NCI-H2107 treated with DMSO at 0.1 percent for 48 hours (cell line): Measurements from ENCODE around the gene CES3.
"Not testable (repeated sequence)": the region's sequence is repeated elsewhere in the genome, so short reads cannot be mapped to it uniquely, and the experiment has no call there.

Experiments
- DNase-seq: peaks from one replicate; lab custom pipeline; 2025; ENCODE audit not compliant: unreplicated experiment; lab: John Stamatoyannopoulos, UW

CES3 gene

GRCh38 chr16:66944971-66945370, 16.1 kb upstream of the CES3 start:
- not testable (repeated sequence) for DNase-seq

GRCh38 chr16:66945939-66946338, 15.1 kb upstream of the CES3 start:
- DNase-seq: no peak

GRCh38 chr16:66946541-66946940, 14.5 kb upstream of the CES3 start:
- DNase-seq: no peak

- no peak for DNase-seq
Measured at GRCh38 chr16:66946974-66947301, 14.1 kb upstream of the CES3 start.

GRCh38 chr16:66947302-66948065, 13.6 kb upstream of the CES3 start:
- DNase-seq: peak; percentile 82

GRCh38 chr16:66948134-66948836, 12.8 kb upstream of the CES3 start:
- DNase-seq: no peak

GRCh38 chr16:66948837-66949225, 12.2 kb upstream of the CES3 start:
- no peak for DNase-seq

- no peak for DNase-seq
Measured at GRCh38 chr16:66949472-66949871, 11.6 kb upstream of the CES3 start.

GRCh38 chr16:66950437-66950836, 10.6 kb upstream of the CES3 start:
- DNase-seq: no peak

GRCh38 chr16:66950971-66951790, 9.9 kb upstream of the CES3 start:
- DNase-seq: no peak

GRCh38 chr16:66952430-66953110, 8.5 kb upstream of the CES3 start:
- DNase-seq: no peak

- no peak for DNase-seq
Measured at GRCh38 chr16:66953462-66954096, 7.5 kb upstream of the CES3 start.

GRCh38 chr16:66954097-66954659, 6.9 kb upstream of the CES3 start:
- peak; percentile 36 for DNase-seq

GRCh38 chr16:66955363-66956153, 5.5 kb upstream of the CES3 start:
- not testable (repeated sequence) for DNase-seq

- DNase-seq: not testable (repeated sequence)
Measured at GRCh38 chr16:66956154-66956457, 5.0 kb upstream of the CES3 start.

- DNase-seq: no peak
Measured at GRCh38 chr16:66958857-66959703, 2.0 kb upstream of the CES3 start.

GRCh38 chr16:66959704-66960161, 1.3 kb upstream of the CES3 start:
- DNase-seq: no peak

- DNase-seq: no peak
Measured at GRCh38 chr16:66960270-66960669, 796 bp upstream of the CES3 start.

- peak; percentile 86 for DNase-seq
Measured at GRCh38 chr16:66961914-66962313, 848 bp downstream of the CES3 start.
